T-cell (primary cell): ENCODE results near the gene PHKB. TPM values are rescaled to one million over a fixed set of nuclear protein-coding genes. Genes with fewer than 3 reads are reported as not detected.

Source experiments
- ATAC-seq, 4 experiments: fragments of 200-7000 bp in 3 of 4; fragments of 150-1000 bp in 1 of 4; cut with Tn5 transposase; replicated peaks in 1 of 4; 1 replicate in 3 of 4; 2 replicates in 1 of 4; pipeline ENCODE4 v1.10.0; 2021; ENCODE audit warnings: moderate library complexity in 3 of 4, mild to moderate bottlenecking in 2 of 4, moderate number of reproducible peaks in 1 of 4
- CTCF ChIA-PET, 2 donors: fragments of 300-600 bp; sonication (Branson Sonifier 250); formaldehyde crosslinking; loops; one replicate each; lab custom pipeline; 2022; ENCODE audit warnings: antibody characterized with exemption in 2 of 2; lab: Charles Lee
- POLR2A ChIA-PET, 2 donors: fragments of 300-600 bp; sonication (Branson Sonifier 250); formaldehyde crosslinking; loops; one replicate each; lab custom pipeline; 2022; ENCODE audit warnings: antibody characterized with exemption in 2 of 2; lab: Charles Lee
- DNase-seq, 35 experiments: peaks; one replicate each; pipeline versions ENCODE4 v3.0.0 to v3.0.0-alpha.2; 2013 to 2023
- H3K27ac ChIP-seq: one replicate; pipeline ENCODE4 v1.5.1; 2013; ENCODE audit warnings: low read length
- H3K27me3 ChIP-seq, 2 experiments: replicated peaks in 1 of 2; 1 replicate in 1 of 2; 2 replicates in 1 of 2; pipeline versions ENCODE4 v1.6.1 to v1.7.0; 2013; ENCODE audit warnings: low read length in 1 of 2, mixed read lengths in 1 of 2; ENCODE audit not compliant: control insufficient read depth in 2 of 2, insufficient read depth in 2 of 2; ENCODE audit errors: extremely low read depth in 1 of 2
- H3K36me3 ChIP-seq, 2 donors: 1 replicate in 1 of 2; 2 replicates in 1 of 2; pipeline versions ENCODE4 v1.6.1 to v1.7.0; 2013; ENCODE audit warnings: low read length in 1 of 2; ENCODE audit not compliant: control insufficient read depth in 2 of 2, insufficient read depth in 1 of 2; ENCODE audit errors: extremely low read depth in 1 of 2
- H3K4me1 ChIP-seq, 2 experiments: 1 replicate in 1 of 2; 2 replicates in 1 of 2; pipeline versions ENCODE4 v1.6.1 to v1.7.0; 2013; ENCODE audit warnings: low read length in 2 of 2, mixed read lengths in 1 of 2; ENCODE audit not compliant: insufficient read depth in 2 of 2, control insufficient read depth in 1 of 2; ENCODE audit errors: extremely low read depth in 1 of 2
- H3K4me3 ChIP-seq, 2 donors: 1 replicate in 1 of 2; 2 replicates in 1 of 2; pipeline versions ENCODE4 v1.5.1 to v1.7.0; 2013; ENCODE audit warnings: mild to moderate bottlenecking in 2 of 2, low read length in 1 of 2, moderate library complexity in 1 of 2; ENCODE audit not compliant: control insufficient read depth in 1 of 2; ENCODE audit errors: extremely low read depth in 1 of 2
- H3K9me3 ChIP-seq: 2 replicates; pipeline ENCODE4 v1.7.0; 2013
- H3K27ac Mint-ChIP-seq, 2 donors: one replicate each; pipeline ENCODE4 v1.8.0; 2020 to 2021; ENCODE audit warnings: mild to moderate bottlenecking in 2 of 2, mixed read lengths in 2 of 2
- H3K27me3 Mint-ChIP-seq, 2 donors: one replicate each; pipeline ENCODE4 v1.8.0; 2021 to 2022; ENCODE audit warnings: mixed read lengths in 2 of 2
- H3K36me3 Mint-ChIP-seq: one replicate; pipeline ENCODE4 v1.8.0; 2021; ENCODE audit warnings: mixed read lengths
- H3K4me1 Mint-ChIP-seq, 3 donors: one replicate each; pipeline ENCODE4 v1.8.0; 2020 to 2022; ENCODE audit warnings: mixed read lengths in 3 of 3, mild to moderate bottlenecking in 1 of 3
- H3K4me3 Mint-ChIP-seq, 3 donors: one replicate each; pipeline ENCODE4 v1.8.0; 2020 to 2022; ENCODE audit warnings: mild to moderate bottlenecking in 3 of 3, mixed read lengths in 3 of 3, moderate library complexity in 3 of 3
- H3K9me3 Mint-ChIP-seq, 3 donors: one replicate each; pipeline ENCODE4 v1.8.0; 2020 to 2022; ENCODE audit warnings: mixed read lengths in 3 of 3
- WGBS: methylation state at CpG from one replicate; pipeline ENCODE4 v1.1.5; 2013; ENCODE audit warnings: missing lambda C conversion rate; ENCODE audit not compliant: insufficient coverage; 5-methylcytosine and 5-hydroxymethylcytosine counted together
- total RNA-seq, 35 experiments: library from RNA in 6 of 35; stranded (reverse) in 6 of 35; fragments of 120-200 nt in 1 of 35; gene quantifications; one replicate each; pipeline versions ENCODE4 v1.2.1 to v1.2.4 and lab custom pipeline; 2013 to 2026

The PHKB gene
- total RNA-seq, 5 donors from 2014 or later (not counting 1 experiment from before 2014, with no cell fraction given), result 40.6 to 67.5 (median 48.8) TPM

DNA sequence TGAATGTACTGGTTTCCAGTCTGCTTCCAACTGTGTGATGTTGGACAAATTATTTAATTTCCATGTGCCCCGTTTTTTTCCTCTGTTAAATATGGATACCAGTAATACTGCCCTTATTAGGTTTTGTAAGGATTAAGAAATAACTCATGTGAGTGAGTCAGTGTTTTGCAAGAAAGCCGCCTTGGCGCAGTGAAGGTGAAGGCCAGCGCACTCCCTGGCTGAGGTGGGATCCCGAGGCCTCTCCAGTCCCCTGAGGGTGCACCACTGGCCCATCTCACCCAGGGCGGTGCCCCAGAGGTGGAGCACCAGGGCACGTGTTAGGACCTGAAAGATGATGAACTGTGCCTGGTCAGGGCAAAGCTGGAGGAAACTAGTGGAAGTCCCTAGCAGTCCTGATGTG is 43.5 kb downstream of the PHKB start:
- ChIA-PET CTCF (no interaction called here), POLR2A (no interaction called here)
- WGBS, result 100% methylated on average over 4 of the region's 7 CpGs
- DNase-seq, result no peak
- H3K27ac ChIP-seq, result no peak overlapping the region
- H3K4me3 ChIP-seq, result no peak overlapping the region
- ATAC-seq, result no peak
- no peaks in the 10 kb centered on the region for H3K9me3 Mint-ChIP-seq
- H3K4me1 ChIP-seq, result no peaks in the 10 kb centered on the region
- no peaks in the 10 kb centered on the region for H3K9me3 ChIP-seq
- peaks cover 6 to 44% of the 10 kb centered on the region in 2 donors for H3K36me3 ChIP-seq
- H3K27me3 ChIP-seq, result no peaks in the 10 kb centered on the region
- peaks cover 59% of the 10 kb centered on the region for H3K36me3 Mint-ChIP-seq
- no peak overlapping the region for H3K27ac Mint-ChIP-seq
- H3K4me3 Mint-ChIP-seq, result no peak overlapping the region
- H3K4me1 Mint-ChIP-seq, result peaks cover 3 to 6% (median 4%) of the 10 kb centered on the region in 3 donors
- H3K27me3 Mint-ChIP-seq, result no peaks in the 10 kb centered on the region

DNA sequence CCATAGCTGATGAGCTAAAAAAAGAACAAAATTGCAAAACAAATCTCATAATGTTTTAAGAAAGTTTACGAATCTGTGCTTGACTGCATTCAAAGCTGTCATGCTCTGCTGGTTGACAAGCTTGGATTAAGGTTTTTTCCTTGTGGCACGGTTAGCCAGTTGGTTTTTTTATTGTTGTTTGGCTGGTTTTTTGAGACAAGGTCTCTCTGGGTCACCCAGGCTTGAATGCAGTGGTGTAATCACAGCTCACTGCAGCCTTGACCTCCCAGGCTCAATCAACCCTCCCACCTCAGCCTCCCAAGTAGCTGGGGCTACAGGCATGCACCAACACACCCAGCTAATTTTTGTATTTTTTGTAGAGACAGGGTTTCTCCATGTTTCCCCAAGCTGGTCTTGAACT is 45.7 kb downstream of the PHKB start:
- Mint-ChIP-seq H3K9me3 (no peaks in the 10 kb centered on the region), H3K27me3 (no peaks in the 10 kb centered on the region), H3K4me1 (peaks cover 3 to 6% (median 4%) of the 10 kb centered on the region in 3 donors), H3K36me3 (peaks cover 61% of the 10 kb centered on the region), H3K4me3 (no peak overlapping the region), H3K27ac (no peak overlapping the region)
- DNase-seq (no peak), ATAC-seq (no peak)
- Histone ChIP-seq H3K36me3 (peaks cover 0 to 37% of the 10 kb centered on the region in 2 donors), H3K4me3 (no peak overlapping the region), H3K4me1 (no peaks in the 10 kb centered on the region), H3K27ac (no peak overlapping the region), H3K9me3 (no peaks in the 10 kb centered on the region), H3K27me3 (no peaks in the 10 kb centered on the region)
- CTCF ChIA-PET, result interaction anchor here in 1 of 2 donors (0.7 to 1.2 kb wide), 2 partner anchors 13 to 15 kb away, joined by 3 to 4 read pairs; no protein-coding TSS in a partner anchor
- POLR2A ChIA-PET, result no interaction called here
- WGBS, result 83% methylated on average over 1 of the region's 2 CpGs

GRCh38 chr16:47507701-47508100 is 46.6 kb downstream of the PHKB start:
- DNase-seq (no peak), ATAC-seq (no peak)
- no peaks in the 10 kb centered on the region for H3K27me3 Mint-ChIP-seq
- H3K9me3 ChIP-seq, result no peaks in the 10 kb centered on the region
- ChIA-PET POLR2A (interaction anchor here in 1 of 2 donors (0.6 kb wide), 1 partner anchor 316 kb away, joined by 4 read pairs; no protein-coding TSS in a partner anchor), CTCF (interaction anchor here in 1 of 2 donors (0.5 kb wide), 1 partner anchor 72 kb away, joined by 3 read pairs; no protein-coding TSS in a partner anchor)
- H3K4me1 ChIP-seq, result no peaks in the 10 kb centered on the region
- no peaks in the 10 kb centered on the region for H3K9me3 Mint-ChIP-seq
- peaks cover 3 to 6% (median 4%) of the 10 kb centered on the region in 3 donors for H3K4me1 Mint-ChIP-seq
- H3K27me3 ChIP-seq, result no peaks in the 10 kb centered on the region
- H3K4me3 Mint-ChIP-seq, result no peak overlapping the region
- H3K36me3 Mint-ChIP-seq, result peaks cover 65% of the 10 kb centered on the region
- no peak overlapping the region for H3K27ac Mint-ChIP-seq
- no peak overlapping the region for H3K4me3 ChIP-seq
- peaks cover 0 to 40% of the 10 kb centered on the region in 2 donors for H3K36me3 ChIP-seq
- H3K27ac ChIP-seq, result no peak overlapping the region
- no CpG with 5 or more reads among the region's 1 CpG for WGBS

DNA sequence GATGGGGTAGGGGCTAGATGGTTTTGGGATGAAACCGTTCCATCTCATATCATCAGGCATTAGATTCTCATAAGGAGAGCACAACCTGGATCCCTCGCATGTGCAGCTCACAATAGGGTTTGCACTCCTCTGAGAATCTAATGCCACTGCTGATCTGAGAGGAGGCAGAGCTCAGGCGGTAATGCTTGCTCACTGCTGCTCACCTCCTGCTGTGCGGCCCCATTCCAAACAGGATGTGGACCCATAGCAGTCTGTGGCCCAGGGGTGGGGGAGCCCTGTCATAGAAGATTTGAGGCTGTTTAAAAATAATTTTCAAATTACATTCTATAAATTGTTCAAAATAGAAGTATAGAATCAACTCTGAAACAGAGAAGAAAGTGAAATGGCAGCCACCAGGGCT is 50.8 kb downstream of the PHKB start:
- Histone ChIP-seq H3K36me3 (peaks cover 0 to 40% of the 10 kb centered on the region in 2 donors), H3K4me1 (no peaks in the 10 kb centered on the region), H3K9me3 (no peaks in the 10 kb centered on the region), H3K27me3 (no peaks in the 10 kb centered on the region), H3K27ac (no peak overlapping the region), H3K4me3 (no peak overlapping the region)
- WGBS, result 100% methylated on average over 1 of the region's 4 CpGs
- ATAC-seq (no peak), DNase-seq (no peak)
- POLR2A ChIA-PET, result no interaction called here
- Mint-ChIP-seq H3K4me1 (peaks cover 0 to 6% (median 3%) of the 10 kb centered on the region in 3 donors), H3K27me3 (no peaks in the 10 kb centered on the region), H3K36me3 (peaks cover 55% of the 10 kb centered on the region), H3K9me3 (no peaks in the 10 kb centered on the region), H3K27ac (no peak overlapping the region), H3K4me3 (no peak overlapping the region)
- CTCF ChIA-PET, result no interaction called here

DNA sequence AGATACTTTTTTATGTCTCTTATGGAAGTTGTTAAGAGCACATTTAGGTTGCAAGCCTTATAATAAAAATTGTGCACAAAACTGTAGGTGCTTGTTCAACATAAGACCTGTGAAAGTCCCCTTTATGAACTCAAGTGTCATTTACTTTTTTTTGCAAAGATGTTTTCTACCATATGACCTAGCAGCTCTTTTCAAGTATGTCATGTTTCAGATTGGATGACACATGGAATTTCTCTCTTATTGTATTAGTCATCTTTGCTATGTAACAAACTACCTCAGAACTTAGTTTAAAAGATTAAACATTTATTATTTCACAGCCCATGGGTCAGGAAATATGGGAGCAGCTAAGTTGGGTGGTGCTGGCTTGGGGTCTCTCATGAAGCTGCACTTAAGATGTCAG is 57.9 kb downstream of the PHKB start:
- H3K27me3 Mint-ChIP-seq, result no peaks in the 10 kb centered on the region
- DNase-seq, result no peak
- Histone ChIP-seq H3K4me1 (no peaks in the 10 kb centered on the region), H3K27ac (no peak overlapping the region), H3K36me3 (peaks cover 4 to 18% of the 10 kb centered on the region in 2 donors), H3K27me3 (no peaks in the 10 kb centered on the region), H3K9me3 (no peaks in the 10 kb centered on the region), H3K4me3 (no peak overlapping the region)
- H3K9me3 Mint-ChIP-seq, result no peaks in the 10 kb centered on the region
- no peak overlapping the region for H3K4me3 Mint-ChIP-seq
- H3K4me1 Mint-ChIP-seq, result peaks cover 15 to 18% (median 18%) of the 10 kb centered on the region in 3 donors
- no peak for ATAC-seq
- peaks cover 49% of the 10 kb centered on the region for H3K36me3 Mint-ChIP-seq
- ChIA-PET CTCF (no interaction called here), POLR2A (interaction anchor here (0.5 to 0.9 kb wide), 2 partner anchors 8 to 615 kb away, joined by 3 read pairs; no protein-coding TSS in a partner anchor)
- no peak overlapping the region for H3K27ac Mint-ChIP-seq

GRCh38 chr16:47519546-47519945 is 58.4 kb downstream of the PHKB start:
- CTCF ChIA-PET, result no interaction called here

More at GRCh38 chr16:47519546-47519945, 58.4 kb downstream of the PHKB start:
- Mint-ChIP-seq H3K27me3 (no peaks in the 10 kb centered on the region), H3K9me3 (no peaks in the 10 kb centered on the region), H3K27ac (no peak overlapping the region), H3K36me3 (peaks cover 47% of the 10 kb centered on the region), H3K4me1 (peaks cover 15 to 19% (median 18%) of the 10 kb centered on the region in 3 donors), H3K4me3 (no peak overlapping the region)
- H3K36me3 ChIP-seq, result peaks cover 4 to 13% of the 10 kb centered on the region in 2 donors
- H3K27me3 ChIP-seq, result no peaks in the 10 kb centered on the region
- H3K4me1 ChIP-seq, result no peaks in the 10 kb centered on the region
- ATAC-seq (no peak), DNase-seq (no peak)
- POLR2A ChIA-PET, result interaction anchor here in 1 of 2 donors (0.9 kb wide), 1 partner anchor 9 kb away, joined by 3 read pairs; no protein-coding TSS in a partner anchor
- H3K27ac ChIP-seq, result no peak overlapping the region
- WGBS, result no CpG with 5 or more reads among the region's 3 CpGs
- no peak overlapping the region for H3K4me3 ChIP-seq
- no peaks in the 10 kb centered on the region for H3K9me3 ChIP-seq
